ENCODE measurements around the gene GJC3.

GJC3 gene

DNA sequence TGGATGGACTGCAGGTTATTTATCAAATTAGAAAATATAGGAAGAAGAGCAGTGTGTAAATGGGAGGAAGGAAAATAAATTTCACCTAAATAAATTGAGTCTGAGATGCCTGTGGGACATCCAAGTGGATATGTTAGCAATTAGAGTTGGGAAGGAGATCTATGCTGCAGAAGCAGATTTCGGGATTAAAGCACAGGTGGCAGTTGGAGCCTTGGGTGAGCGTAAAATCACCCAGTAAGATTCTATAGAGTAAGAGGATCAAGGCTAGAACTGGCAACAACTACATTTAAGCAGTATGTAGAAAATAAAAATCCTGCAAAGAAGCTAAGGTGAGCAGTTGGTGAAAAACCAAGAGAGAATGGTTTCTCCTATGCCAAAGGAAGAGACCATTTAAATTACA lies 18.4 kb downstream of the GJC3 start:
- no peak overlapping the region for H3K4me3 ChIP-seq (ENCODE audit: low read depth, low read length)
- TF ChIP-seq, protein P1, sequence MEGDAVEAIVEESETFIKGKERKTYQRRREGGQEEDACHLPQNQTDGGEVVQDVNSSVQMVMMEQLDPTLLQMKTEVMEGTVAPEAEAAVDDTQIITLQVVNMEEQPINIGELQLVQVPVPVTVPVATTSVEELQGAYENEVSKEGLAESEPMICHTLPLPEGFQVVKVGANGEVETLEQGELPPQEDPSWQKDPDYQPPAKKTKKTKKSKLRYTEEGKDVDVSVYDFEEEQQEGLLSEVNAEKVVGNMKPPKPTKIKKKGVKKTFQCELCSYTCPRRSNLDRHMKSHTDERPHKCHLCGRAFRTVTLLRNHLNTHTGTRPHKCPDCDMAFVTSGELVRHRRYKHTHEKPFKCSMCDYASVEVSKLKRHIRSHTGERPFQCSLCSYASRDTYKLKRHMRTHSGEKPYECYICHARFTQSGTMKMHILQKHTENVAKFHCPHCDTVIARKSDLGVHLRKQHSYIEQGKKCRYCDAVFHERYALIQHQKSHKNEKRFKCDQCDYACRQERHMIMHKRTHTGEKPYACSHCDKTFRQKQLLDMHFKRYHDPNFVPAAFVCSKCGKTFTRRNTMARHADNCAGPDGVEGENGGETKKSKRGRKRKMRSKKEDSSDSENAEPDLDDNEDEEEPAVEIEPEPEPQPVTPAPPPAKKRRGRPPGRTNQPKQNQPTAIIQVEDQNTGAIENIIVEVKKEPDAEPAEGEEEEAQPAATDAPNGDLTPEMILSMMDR (IDR thresholded peaks at IDR 0.05; ENCODE audit: low read depth, low read length, missing control alignments): no peak
- no peak for DNase-seq (ENCODE audit: low read depth)

GRCh38 chr7:99901581-99901980 lies 27.8 kb downstream of the GJC3 start:
- no peak overlapping the region for H3K4me3 ChIP-seq (ENCODE audit: low read depth, low read length)
- TF ChIP-seq, protein P1 (IDR thresholded peaks at IDR 0.05; ENCODE audit: low read depth, low read length, missing control alignments): no peak
- no peak for DNase-seq (ENCODE audit: low read depth)

GRCh38 chr7:99899830-99900519 lies 29.4 kb downstream of the GJC3 start:
- DNase-seq (ENCODE audit: low read depth): no peak
- H3K4me3 ChIP-seq (ENCODE audit: low read depth, low read length): no peak overlapping the region
- TF ChIP-seq, protein P1 (IDR thresholded peaks at IDR 0.05; ENCODE audit: low read depth, low read length, missing control alignments): no peak

- H3K4me3 ChIP-seq (ENCODE audit: low read depth, low read length): no peak overlapping the region
- TF ChIP-seq, protein P1 (IDR thresholded peaks at IDR 0.05; ENCODE audit: low read depth, low read length, missing control alignments): no peak
- DNase-seq (ENCODE audit: low read depth): no peak
Measured at GRCh38 chr7:99898836-99899235, 30.6 kb downstream of the GJC3 start.

DNA sequence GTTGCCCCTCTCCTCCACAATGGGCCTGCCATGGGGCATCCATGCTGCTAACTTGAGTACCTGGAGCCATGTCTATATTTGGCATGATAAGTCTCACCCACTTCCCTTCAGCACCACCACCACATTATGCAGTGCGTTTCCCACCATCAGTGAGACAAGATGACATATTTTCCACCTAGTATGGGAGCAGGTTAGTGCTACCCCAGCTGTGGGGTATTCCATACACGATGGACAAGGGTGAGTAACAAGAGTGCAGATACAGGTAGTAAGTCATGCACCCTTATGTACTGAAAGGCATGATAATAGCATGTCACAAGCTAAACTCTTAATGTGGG lies 31.4 kb downstream of the GJC3 start:
- TF ChIP-seq, protein P1 (IDR thresholded peaks at IDR 0.05; ENCODE audit: low read depth, low read length, missing control alignments): no peak
- no peak for DNase-seq (ENCODE audit: low read depth)
- H3K4me3 ChIP-seq (ENCODE audit: low read depth, low read length): no peak overlapping the region

DNA sequence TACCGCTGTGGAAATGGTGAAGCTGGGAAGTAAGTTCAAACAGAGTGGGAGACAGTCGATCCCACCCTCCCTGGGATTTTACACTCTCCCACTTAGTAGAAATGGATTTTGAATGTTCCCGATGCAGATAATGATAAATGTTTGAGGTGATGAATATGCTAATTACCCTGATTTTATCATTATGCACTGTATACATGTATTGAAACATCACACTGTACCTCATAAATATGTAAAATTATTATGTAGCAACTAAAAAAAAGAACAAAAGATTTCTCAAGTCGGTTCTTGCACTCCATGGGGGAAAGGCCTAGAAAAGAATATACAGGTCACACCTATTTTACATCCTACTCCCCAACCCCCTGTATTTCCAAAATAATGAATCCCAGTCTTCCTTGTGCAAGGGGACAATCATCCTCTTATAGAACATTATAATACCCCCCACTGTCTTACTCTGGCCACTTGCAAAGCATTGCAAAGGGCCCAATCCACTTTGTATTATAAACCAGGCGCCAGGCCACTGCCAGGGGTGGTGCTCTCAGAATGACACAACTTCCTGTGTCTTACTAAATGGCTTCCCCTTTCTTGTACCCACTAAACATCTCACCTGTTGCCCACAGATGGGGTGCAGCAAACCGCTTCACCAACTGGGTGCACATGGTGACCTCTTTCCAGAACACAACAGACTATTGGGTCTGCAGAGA lies 31.9 kb downstream of the GJC3 start:
- TF ChIP-seq, protein P1 (IDR thresholded peaks at IDR 0.05; ENCODE audit: low read depth, low read length, missing control alignments): no peak
- DNase-seq (ENCODE audit: low read depth): no peak
- H3K4me3 ChIP-seq (ENCODE audit: low read depth, low read length): no peak overlapping the region

GRCh38 chr7:99894738-99895137 lies 34.7 kb downstream of the GJC3 start:
- no peak overlapping the region for H3K4me3 ChIP-seq (ENCODE audit: low read depth, low read length)
- DNase-seq (ENCODE audit: low read depth): no peak
- TF ChIP-seq, protein P1 (IDR thresholded peaks at IDR 0.05; ENCODE audit: low read depth, low read length, missing control alignments): no peak

Measured in GM12864 (cell line).